T-helper 2 cell treated with Interferon-gamma antibody and Interleukin-4, amounts not matched to agents 100 ng/mL and 5 ng/mL, for 36 hours (primary cell): ENCODE measurements around the gene CHGA. TPM values are rescaled to one million over a fixed set of nuclear protein-coding genes. Genes with fewer than 3 reads are reported as not detected.

Experiments used
- intact Hi-C: fragments of 100-400 bp; cut with micrococcal nuclease; formaldehyde crosslinking; loops from one replicate; pipeline ENCODE4 v1.15.1; 2023
- total RNA-seq: library from RNA; stranded (reverse); gene quantifications from 2 replicates; pipeline ENCODE4 v1.2.3, GENCODE V29; 2022

The CHGA gene
- total RNA-seq, 1 donor from 2014 or later, result not detected

DNA sequence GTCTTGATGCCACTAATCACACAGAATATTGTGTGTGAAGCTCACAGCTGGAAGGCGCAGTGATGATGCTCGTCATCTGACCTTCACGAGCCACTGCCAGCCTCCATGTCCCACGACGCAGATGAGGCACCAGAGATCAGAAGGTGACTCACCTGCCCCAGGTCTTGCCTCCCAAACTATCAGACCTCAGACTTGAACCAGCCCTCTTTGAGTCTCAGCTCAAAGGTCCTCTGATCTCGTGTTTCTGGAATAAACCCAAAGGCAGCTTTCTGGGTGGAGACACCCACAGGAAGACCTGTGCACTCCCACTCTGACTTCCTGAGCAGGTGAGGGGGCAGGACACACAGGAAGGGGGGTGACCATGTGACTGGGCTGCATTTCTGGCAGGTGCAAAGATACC is 19.6 kb upstream of the CHGA start:
- intact Hi-C loops, result no loop called here

- intact Hi-C loops, result no loop called here
Observed at GRCh38 chr14:92905667-92906066, 17.3 kb upstream of the CHGA start.

- intact Hi-C loops, result no loop called here
Observed at GRCh38 chr14:92906420-92906819, 16.5 kb upstream of the CHGA start.

DNA sequence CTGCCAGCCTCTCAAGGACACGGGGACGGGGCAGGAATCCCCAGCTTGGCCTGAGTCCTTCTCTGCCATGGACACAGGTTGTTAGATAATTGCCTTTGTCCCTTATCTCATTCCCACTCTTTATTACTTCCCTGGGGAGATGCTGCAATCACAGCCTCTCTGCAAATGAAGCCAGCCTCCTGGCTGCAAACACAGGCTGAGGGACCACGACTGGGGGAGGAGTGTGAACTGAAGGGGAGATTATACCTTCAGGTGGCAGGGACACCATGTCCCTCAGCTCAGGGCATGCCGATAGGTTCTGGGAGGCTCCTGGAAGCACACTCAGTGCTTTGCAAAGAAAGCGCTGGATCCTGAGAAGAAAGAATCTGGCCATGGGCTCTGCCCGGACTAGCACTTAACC is 16.1 kb upstream of the CHGA start:
- intact Hi-C loops, result no loop called here

DNA sequence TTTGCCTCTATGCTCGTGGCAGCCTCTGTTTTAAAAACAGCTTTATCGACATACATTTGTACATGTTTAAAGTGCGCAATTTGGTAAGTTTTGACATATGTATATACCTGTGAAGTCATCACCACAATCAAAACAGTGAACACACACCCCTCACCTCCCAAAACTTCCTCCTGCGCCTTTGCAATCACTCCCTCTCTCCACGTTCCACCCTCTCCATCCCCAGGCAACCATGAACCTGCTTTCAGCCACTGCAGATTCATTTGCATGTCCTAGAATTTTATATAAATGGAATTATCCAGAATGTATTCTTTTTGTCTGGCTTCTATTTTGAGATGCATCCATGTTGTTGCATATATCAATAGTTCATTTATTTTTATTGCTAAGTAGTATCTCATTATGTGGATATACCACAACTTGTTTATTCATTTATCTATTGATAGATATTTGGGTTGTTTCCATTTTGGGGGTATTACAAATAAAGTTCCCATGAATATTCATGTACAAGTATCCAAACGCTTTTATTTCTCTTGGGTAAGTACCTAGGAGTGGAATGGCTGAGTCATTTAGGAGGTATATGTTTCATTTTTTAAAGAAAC is 15.5 kb upstream of the CHGA start:
- intact Hi-C loops, result no loop called here

DNA sequence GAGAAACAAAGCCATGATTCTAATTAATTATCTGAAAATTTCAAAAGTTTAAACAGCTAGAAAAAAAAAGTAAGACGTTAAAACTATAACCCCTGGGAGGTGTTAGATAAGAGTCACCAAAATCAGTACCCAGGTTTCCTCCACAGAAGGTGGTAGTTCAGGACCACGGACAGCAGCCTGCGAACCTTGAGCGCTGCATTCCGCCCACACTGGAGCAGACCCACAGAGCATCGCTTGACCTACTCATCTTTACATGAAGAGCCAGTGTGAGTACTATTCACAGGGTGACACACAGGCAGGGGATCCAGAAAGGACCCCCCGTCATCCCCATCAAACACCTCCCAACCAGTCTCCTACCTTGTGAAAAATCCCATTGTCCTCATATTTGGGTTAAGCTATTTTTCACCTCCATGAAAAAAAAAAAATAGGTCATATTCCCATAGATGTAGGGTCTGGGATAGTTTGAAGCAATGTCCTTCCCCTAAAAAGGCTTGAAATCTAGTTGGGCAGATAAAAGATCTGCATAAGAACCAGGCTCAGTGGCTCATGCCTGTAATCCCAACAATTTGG is 8.8 kb upstream of the CHGA start:
- intact Hi-C loops, result no loop called here

DNA sequence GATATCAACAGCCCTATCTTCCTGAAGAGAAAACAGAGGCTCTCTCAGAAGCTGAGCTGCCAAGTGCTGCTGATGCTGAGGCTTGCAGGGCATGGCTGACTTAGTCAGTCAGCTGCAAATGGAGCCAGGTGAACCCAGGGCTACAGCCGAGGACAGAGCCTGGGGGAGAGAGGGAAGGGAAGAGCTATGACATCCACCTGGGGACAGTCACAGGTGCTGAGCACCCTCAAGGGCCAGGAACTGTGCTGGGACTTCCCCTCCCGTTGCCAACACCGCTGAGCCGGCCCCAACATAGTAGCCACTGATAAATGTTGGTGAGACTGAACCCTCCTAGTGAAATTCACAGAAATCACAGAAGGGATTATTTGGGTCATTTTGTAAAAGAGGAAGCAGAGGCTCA is 6.7 kb upstream of the CHGA start:
- intact Hi-C loops, result no loop called here

GRCh38 chr14:92917041-92917940 is 5.7 kb upstream of the CHGA start:
- intact Hi-C loops, result no loop called here

GRCh38 chr14:92917956-92918355 is 5.0 kb upstream of the CHGA start:
- intact Hi-C loops, result no loop called here

- intact Hi-C loops, result no loop called here
Observed at GRCh38 chr14:92920001-92920400, 2.9 kb upstream of the CHGA start.

- intact Hi-C loops, result no loop called here
Observed at GRCh38 chr14:92922155-92922735, 705 bp upstream of the CHGA start.

DNA sequence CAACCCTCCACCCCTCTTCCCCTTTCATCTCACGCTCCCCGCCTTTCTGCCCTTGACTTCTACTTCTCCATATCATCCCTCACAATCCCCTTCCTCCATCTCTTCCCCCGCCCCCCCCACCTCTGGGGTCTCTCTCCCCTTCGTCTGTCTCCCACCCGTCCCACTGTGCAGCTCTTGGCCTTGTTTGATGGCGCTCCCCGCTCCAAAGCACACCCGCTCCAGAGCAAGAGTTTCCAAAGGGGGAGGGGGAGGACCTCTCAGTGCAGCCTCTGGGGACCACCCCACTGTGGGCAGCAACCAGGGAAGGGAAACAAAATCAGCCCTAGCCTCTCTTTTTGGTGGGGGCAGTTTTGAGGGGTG is 774 bp downstream of the CHGA start:
- intact Hi-C loops, result no loop called here

- intact Hi-C loops, result no loop called here
Observed at GRCh38 chr14:92924247-92924646, 1.3 kb downstream of the CHGA start.

- intact Hi-C loops, result no loop called here
Observed at GRCh38 chr14:92925446-92925845, 2.5 kb downstream of the CHGA start.

DNA sequence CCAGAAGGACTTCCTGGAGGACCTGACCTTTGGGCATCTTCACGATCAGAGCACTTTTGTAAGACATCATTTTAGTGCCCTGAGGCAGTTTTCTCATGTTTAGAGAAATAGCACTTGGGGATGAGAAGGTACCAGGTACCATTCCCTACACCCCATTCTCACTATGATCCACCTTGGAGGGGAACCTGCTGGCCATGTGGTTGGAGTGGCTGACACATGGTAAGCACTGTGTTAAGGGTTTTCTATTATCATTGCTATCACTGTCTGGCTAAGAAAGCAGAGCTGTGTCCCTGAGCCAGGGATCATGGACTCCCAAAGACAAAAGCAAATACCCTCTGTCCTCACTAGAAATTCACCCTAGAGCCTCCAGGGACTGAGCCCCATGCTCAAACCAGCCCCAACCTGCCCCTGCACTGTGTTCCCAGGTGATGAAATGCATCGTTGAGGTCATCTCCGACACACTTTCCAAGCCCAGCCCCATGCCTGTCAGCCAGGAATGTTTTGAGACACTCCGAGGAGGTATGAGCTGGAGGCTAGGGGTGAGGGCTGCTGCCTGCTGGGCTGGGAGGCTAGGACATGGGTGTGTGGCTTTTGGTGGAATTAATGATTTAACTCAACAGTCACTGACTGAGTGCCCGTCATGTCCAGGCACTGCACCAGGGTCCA is 3.4 kb downstream of the CHGA start:
- intact Hi-C loops, result no loop called here

GRCh38 chr14:92926931-92927330 is 4.0 kb downstream of the CHGA start:
- intact Hi-C loops, result no loop called here

GRCh38 chr14:92927349-92928257 is 4.7 kb downstream of the CHGA start:
- intact Hi-C loops, result no loop called here

GRCh38 chr14:92928258-92928629 is 5.3 kb downstream of the CHGA start:
- intact Hi-C loops, result no loop called here

- intact Hi-C loops, result no loop called here
Observed at GRCh38 chr14:92928961-92929688, 6.2 kb downstream of the CHGA start.
